Measurements from ENCODE around the gene UBE3B. TPM values are rescaled to one million over a fixed set of nuclear protein-coding genes. Genes with fewer than 3 reads are reported as not detected.

UBE3B gene, protein sequence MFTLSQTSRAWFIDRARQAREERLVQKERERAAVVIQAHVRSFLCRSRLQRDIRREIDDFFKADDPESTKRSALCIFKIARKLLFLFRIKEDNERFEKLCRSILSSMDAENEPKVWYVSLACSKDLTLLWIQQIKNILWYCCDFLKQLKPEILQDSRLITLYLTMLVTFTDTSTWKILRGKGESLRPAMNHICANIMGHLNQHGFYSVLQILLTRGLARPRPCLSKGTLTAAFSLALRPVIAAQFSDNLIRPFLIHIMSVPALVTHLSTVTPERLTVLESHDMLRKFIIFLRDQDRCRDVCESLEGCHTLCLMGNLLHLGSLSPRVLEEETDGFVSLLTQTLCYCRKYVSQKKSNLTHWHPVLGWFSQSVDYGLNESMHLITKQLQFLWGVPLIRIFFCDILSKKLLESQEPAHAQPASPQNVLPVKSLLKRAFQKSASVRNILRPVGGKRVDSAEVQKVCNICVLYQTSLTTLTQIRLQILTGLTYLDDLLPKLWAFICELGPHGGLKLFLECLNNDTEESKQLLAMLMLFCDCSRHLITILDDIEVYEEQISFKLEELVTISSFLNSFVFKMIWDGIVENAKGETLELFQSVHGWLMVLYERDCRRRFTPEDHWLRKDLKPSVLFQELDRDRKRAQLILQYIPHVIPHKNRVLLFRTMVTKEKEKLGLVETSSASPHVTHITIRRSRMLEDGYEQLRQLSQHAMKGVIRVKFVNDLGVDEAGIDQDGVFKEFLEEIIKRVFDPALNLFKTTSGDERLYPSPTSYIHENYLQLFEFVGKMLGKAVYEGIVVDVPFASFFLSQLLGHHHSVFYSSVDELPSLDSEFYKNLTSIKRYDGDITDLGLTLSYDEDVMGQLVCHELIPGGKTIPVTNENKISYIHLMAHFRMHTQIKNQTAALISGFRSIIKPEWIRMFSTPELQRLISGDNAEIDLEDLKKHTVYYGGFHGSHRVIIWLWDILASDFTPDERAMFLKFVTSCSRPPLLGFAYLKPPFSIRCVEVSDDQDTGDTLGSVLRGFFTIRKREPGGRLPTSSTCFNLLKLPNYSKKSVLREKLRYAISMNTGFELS
- 52.1 and 54.3 TPM in 2 replicates for total RNA-seq
- 22.9 TPM for total RNA-seq (2013)
- polyA plus RNA-seq: 27.2 and 34.4 TPM in 2 replicates
- polyA minus RNA-seq: 19.0 and 27.3 TPM in 2 replicates

DNA sequence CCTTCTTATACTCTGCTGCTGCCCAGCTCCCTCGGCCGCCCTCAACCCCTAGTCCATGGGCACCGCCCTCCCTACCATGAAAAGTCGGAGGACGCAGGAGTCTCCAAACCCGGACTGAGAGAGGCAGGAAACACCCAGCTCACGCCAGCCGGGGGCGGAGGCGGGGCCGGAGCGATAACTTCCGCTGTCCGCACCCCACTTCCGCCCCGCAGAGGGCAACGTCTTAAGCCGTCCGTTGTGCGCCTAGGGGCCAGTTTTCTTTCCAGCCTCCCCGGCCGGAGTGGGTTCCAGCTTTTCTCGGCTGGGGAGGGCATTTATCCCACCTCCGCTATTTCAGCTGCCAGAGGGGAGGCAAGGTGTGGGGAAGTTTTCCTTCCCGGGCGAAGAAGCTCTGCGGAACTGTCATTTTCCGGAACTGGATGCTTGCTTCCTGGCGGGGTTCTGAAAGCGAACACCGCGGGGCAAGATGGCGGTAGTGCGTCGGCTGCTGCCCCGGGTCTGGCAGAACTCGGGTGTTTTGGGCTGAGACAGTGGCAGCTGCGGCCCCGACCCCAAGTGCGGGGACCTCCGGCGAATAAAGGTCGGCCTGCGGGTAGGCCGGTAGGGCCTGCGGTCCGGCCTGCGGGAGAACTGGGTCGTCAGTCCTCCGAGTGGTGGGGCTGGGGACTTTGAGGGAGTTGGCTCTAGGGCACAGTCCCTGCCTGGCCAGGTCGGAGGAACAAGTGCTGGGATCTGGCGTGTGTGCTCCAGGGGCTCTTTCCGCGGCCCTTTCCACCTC is at the start of gene UBE3B, which contains the start of gene KCTD10:
Gene UBE3B (plus strand): TSS at position 450 of the 778 bp plus-strand sequence. CDS start 5,918 bp downstream, outside the sequence.
Gene KCTD10 (minus strand): TSS at position 116 of the 778 bp plus-strand sequence. CDS start 38 bp downstream, at position 78.
- peak within 1 kb of the TSS; percentile 76 to 93 for H3K27ac ChIP-seq (ENCODE audit: low read length in 2 of 2)
- Mint-ChIP-seq H3K27me3 (no peaks in the 10 kb centered on the region), H3K27ac (peak within 1 kb of the TSS; percentile 98), H3K9me3 (ENCODE audit: insufficient read depth) (no peaks in the 10 kb centered on the region), H3K4me3 (peak within 1 kb of the TSS; percentile 99), H3K4me1 (peaks cover 43% of the 10 kb centered on the region)
- no peak for TF ChIP-seq EZH2 (IDR thresholded peaks at IDR 0.05; ENCODE audit: borderline replicate concordance, insufficient read depth, low read depth, low read length, poor library complexity, severe bottlenecking)
- TF ChIP-seq, protein P1, sequence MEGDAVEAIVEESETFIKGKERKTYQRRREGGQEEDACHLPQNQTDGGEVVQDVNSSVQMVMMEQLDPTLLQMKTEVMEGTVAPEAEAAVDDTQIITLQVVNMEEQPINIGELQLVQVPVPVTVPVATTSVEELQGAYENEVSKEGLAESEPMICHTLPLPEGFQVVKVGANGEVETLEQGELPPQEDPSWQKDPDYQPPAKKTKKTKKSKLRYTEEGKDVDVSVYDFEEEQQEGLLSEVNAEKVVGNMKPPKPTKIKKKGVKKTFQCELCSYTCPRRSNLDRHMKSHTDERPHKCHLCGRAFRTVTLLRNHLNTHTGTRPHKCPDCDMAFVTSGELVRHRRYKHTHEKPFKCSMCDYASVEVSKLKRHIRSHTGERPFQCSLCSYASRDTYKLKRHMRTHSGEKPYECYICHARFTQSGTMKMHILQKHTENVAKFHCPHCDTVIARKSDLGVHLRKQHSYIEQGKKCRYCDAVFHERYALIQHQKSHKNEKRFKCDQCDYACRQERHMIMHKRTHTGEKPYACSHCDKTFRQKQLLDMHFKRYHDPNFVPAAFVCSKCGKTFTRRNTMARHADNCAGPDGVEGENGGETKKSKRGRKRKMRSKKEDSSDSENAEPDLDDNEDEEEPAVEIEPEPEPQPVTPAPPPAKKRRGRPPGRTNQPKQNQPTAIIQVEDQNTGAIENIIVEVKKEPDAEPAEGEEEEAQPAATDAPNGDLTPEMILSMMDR (IDR thresholded peaks at IDR 0.05): no peak
- H3K79me2 ChIP-seq (ENCODE audit: control insufficient read depth, insufficient read depth, low read length): peaks cover 90% of the 10 kb centered on the region
- H3K4me2 ChIP-seq (replicated peaks; ENCODE audit: low read depth, low read length, poor library complexity, severe bottlenecking): peak within 1 kb of the TSS; percentile 89
- peaks cover 0 to 3% of the 10 kb centered on the region in 2 experiments for H3K36me3 ChIP-seq (replicated peaks in 1 of 2; ENCODE audit: control extremely low read depth in 1 of 2, control insufficient read depth in 1 of 2, extremely low read depth in 1 of 2, insufficient read depth in 2 of 2, low read length in 1 of 2)
- POLR2A ChIA-PET: interaction anchor here (0.6 kb wide), 1 partner anchor 801 kb away, joined by 4 read pairs; no protein-coding TSS in a partner anchor
- no peaks in the 10 kb centered on the region for H4K20me1 ChIP-seq (ENCODE audit: control insufficient read depth, insufficient read depth, low read length, poor library complexity, severe bottlenecking)
- ATAC-seq (ENCODE audit: low read depth) (peak; percentile 94), DNase-seq (peak; percentile 94)
- H3K27me3 ChIP-seq (replicated peaks in 1 of 4; ENCODE audit: control extremely low read depth in 1 of 4, control insufficient read depth in 3 of 4, insufficient read depth in 4 of 4, low read length in 3 of 4): no peaks in the 10 kb centered on the region
- peak within 1 kb of the TSS; percentile 99 for H2AFZ ChIP-seq (ENCODE audit: insufficient read depth, low read depth, low read length, poor library complexity, severe bottlenecking)
- peak within 1 kb of the TSS; percentile 73 to 99 (median 96) for H3K4me3 ChIP-seq (ENCODE audit: control extremely low read depth in 1 of 5, extremely low read depth in 1 of 5, insufficient read depth in 1 of 5, low read depth in 2 of 5, low read length in 4 of 5)
- under 1% methylated on average over 46 of the region's 54 CpGs for WGBS (ENCODE audit: insufficient coverage)
- no peaks in the 10 kb centered on the region for H3K9me3 ChIP-seq (ENCODE audit: control extremely low read depth in 1 of 3, control insufficient read depth in 2 of 3, insufficient read depth in 1 of 3, low read length in 2 of 3)
- peak within 1 kb of the TSS; percentile 98 for H3K9ac ChIP-seq (ENCODE audit: low read length)
- CTCF ChIA-PET: no interaction called here
- H3K4me1 ChIP-seq (ENCODE audit: control insufficient read depth in 2 of 2, insufficient read depth in 2 of 2, low read length in 2 of 2): peaks cover 22 to 23% of the 10 kb centered on the region in 2 donors
- intact Hi-C loops (cut with micrococcal nuclease): loop anchor here (1.0 kb wide), 1 partner anchor 96 kb away; the partner anchor contains the start of genes MMAB and MVK

Measured in B cell (primary cell).